Activated CD8-positive, alpha-beta memory T cell treated with anti-CD3 and anti-CD28 coated beads, Interleukin-2, amount 10 ng/mL, durations not matched to agents 7 days and 5 days (primary cell): Measurements from ENCODE around the gene B3GNT5. TPM values are rescaled to one million over a fixed set of nuclear protein-coding genes. Genes with fewer than 3 reads are reported as not detected.

Source experiments
- ATAC-seq: fragments of 150-1000 bp; cut with Tn5 transposase; one replicate; pipeline ENCODE4 v1.10.0; 2021; ENCODE audit warnings: moderate library complexity
- CTCF ChIA-PET: fragments of 350-600 bp; sonication (Branson Sonifier 250); formaldehyde crosslinking; loops from one replicate; lab custom pipeline; 2021; ENCODE audit warnings: antibody characterized with exemption; lab: Charles Lee
- DNase-seq: peaks from one replicate; pipeline ENCODE4 v3.0.0-alpha.2; 2020
- H3K27ac Mint-ChIP-seq: one replicate; pipeline ENCODE4 v1.8.0; 2021; ENCODE audit warnings: mild to moderate bottlenecking, mixed read lengths
- H3K27me3 Mint-ChIP-seq: one replicate; pipeline ENCODE4 v1.8.0; 2021; ENCODE audit warnings: mixed read lengths
- H3K36me3 Mint-ChIP-seq: one replicate; pipeline ENCODE4 v1.8.0; 2021; ENCODE audit warnings: mild to moderate bottlenecking, mixed read lengths
- H3K4me1 Mint-ChIP-seq: one replicate; pipeline ENCODE4 v1.8.0; 2021; ENCODE audit warnings: mixed read lengths
- H3K4me3 Mint-ChIP-seq: one replicate; pipeline ENCODE4 v1.8.0; 2021; ENCODE audit warnings: mild to moderate bottlenecking, moderate library complexity, mixed read lengths
- H3K9me3 Mint-ChIP-seq: one replicate; pipeline ENCODE4 v1.8.0; 2022; ENCODE audit warnings: low read depth, mixed read lengths
- total RNA-seq, 2 experiments: library from RNA; stranded (reverse); gene quantifications; one replicate each; pipeline ENCODE4 v1.2.3, GENCODE V29; 2021

Gene B3GNT5
- total RNA-seq, 2 experiments from 2014 or later = 0.26 to 1.3 TPM

- Mint-ChIP-seq H3K4me1 (no peaks in the 10 kb centered on the region), H3K27me3 (no peaks in the 10 kb centered on the region), H3K27ac (no peak overlapping the region), H3K9me3 (peaks cover 14% of the 10 kb centered on the region), H3K4me3 (no peak overlapping the region), H3K36me3 (peaks cover 23% of the 10 kb centered on the region)
- CTCF ChIA-PET = no interaction called here
- DNase-seq (no peak), ATAC-seq (no peak)
Observed at GRCh38 chr3:183244981-183245476, 8.0 kb upstream of the B3GNT5 start.

DNA sequence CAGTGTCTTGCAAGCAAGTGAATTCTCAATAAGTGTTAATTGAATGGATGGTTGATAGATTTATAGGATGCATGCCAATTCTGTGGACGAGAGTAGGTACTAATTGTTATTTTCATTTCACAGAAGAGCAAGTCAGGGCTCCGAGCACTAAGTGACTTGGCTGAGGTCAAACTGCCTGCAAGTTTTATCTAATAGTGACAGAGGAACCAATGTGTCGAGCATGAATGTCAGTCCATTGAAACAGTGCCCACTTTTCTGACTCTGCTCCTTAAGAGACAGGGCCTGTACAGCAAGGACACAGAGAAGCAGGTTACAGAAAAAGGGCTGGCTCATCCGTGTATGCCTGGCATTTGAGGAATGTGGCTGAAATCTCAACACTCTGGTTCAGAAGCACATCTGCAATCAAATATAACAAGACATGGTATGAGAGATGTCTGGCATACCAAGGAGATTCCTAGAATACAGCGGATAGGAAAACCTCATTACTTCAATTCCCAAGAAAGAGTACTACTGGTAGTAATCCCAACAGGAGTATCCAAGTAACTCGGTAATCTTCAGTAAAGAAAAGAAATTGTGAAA lies 6.0 kb upstream of the B3GNT5 start:
- no peak for ATAC-seq
- Mint-ChIP-seq H3K4me3 (no peak overlapping the region), H3K27me3 (no peaks in the 10 kb centered on the region), H3K36me3 (peaks cover 9% of the 10 kb centered on the region), H3K4me1 (no peaks in the 10 kb centered on the region), H3K27ac (no peak overlapping the region), H3K9me3 (peaks cover 3% of the 10 kb centered on the region)
- no peak for DNase-seq
- CTCF ChIA-PET = no interaction called here

- peaks cover 6% of the 10 kb centered on the region for H3K27me3 Mint-ChIP-seq
- DNase-seq (no peak), ATAC-seq (no peak)
- H3K27ac Mint-ChIP-seq = no peak overlapping the region
- no peaks in the 10 kb centered on the region for H3K36me3 Mint-ChIP-seq
- H3K4me3 Mint-ChIP-seq = no peak overlapping the region
- CTCF ChIA-PET = no interaction called here
- H3K9me3 Mint-ChIP-seq = no peaks in the 10 kb centered on the region
- H3K4me1 Mint-ChIP-seq = peaks cover 3% of the 10 kb centered on the region
Observed at GRCh38 chr3:183249006-183249718, 3.9 kb upstream of the B3GNT5 start.

GRCh38 chr3:183252118-183252782 lies 803 bp upstream of the B3GNT5 start:
- Mint-ChIP-seq H3K27ac (no peak overlapping the region), H3K27me3 (peaks cover 30% of the 10 kb centered on the region), H3K9me3 (no peaks in the 10 kb centered on the region), H3K36me3 (peaks cover 5% of the 10 kb centered on the region), H3K4me1 (peaks cover 8% of the 10 kb centered on the region), H3K4me3 (no peak overlapping the region)
- DNase-seq = no peak
- ATAC-seq = no peak
- CTCF ChIA-PET = interaction anchor here (1.2 to 2.3 kb wide), 3 partner anchors 50 to 130 kb away, joined by 3 to 9 read pairs (median 4); no protein-coding TSS in a partner anchor

- Mint-ChIP-seq H3K36me3 (peaks cover 5% of the 10 kb centered on the region), H3K9me3 (no peaks in the 10 kb centered on the region), H3K4me1 (peaks cover 8% of the 10 kb centered on the region), H3K4me3 (peak overlapping the region; percentile 64), H3K27ac (no peak overlapping the region), H3K27me3 (peaks cover 36% of the 10 kb centered on the region)
- DNase-seq (no peak), ATAC-seq (peak; percentile 56)
- CTCF ChIA-PET = interaction anchor here (1.0 to 2.3 kb wide), 5 partner anchors 12 to 129 kb away, joined by 3 to 9 read pairs (median 4); no protein-coding TSS in a partner anchor
Observed at GRCh38 chr3:183253528-183254486, 754 bp downstream of the B3GNT5 start.

DNA sequence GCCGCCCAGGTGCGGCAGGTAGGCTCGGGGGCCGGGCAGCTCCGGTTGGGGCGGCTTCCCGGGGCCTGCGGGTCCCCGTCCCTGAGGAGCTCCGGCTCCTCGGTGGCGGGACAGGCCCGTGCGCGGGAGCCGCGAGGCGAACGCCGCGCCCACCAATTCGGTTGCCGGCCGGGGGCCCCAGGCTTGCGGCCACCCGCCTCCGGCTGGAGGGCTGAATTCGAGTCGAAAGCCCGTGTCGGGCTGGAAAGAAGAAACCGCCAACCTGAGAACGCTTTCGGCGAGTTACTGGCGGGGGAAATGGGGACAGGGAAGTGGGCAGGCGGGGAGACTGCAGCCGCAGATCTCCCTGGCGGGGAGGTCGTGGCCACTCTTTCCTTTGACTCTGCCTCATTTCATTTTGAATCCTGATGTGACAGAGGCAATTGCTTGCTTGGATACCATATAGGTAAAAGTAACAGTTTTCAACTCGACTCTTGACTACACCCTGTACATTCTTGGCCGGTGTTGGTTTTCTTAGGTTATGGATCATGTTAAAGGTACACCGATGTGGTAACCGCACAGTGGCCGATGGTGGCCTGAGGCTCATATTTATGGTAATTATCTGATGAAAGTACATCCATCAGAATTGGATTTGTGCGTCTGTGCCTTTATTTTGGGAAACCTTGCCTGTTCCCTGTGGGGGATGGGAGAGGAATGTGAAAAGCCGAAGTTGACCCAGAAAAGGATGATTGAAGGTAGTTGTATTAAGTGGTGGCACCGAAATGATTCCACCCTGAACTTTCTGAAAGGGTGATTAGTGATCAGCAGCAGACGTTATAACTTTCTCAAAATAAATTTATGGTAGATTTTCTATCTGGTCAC lies 1.7 kb downstream of the B3GNT5 start:
- Mint-ChIP-seq H3K4me1 (peaks cover 8% of the 10 kb centered on the region), H3K4me3 (peak overlapping the region; percentile 45), H3K27ac (no peak overlapping the region), H3K36me3 (peaks cover 5% of the 10 kb centered on the region), H3K27me3 (peaks cover 36% of the 10 kb centered on the region), H3K9me3 (no peaks in the 10 kb centered on the region)
- peak; percentile 42 for ATAC-seq
- CTCF ChIA-PET = interaction anchor here (1.0 to 1.7 kb wide), 3 partner anchors 11 to 70 kb away, joined by 3 to 4 read pairs (median 4); no protein-coding TSS in a partner anchor
- DNase-seq = no peak

- no peaks in the 10 kb centered on the region for H3K9me3 Mint-ChIP-seq
- CTCF ChIA-PET = interaction anchor here (1.0 kb wide), 2 partner anchors 11 to 127 kb away, joined by 3 read pairs; no protein-coding TSS in a partner anchor
- ATAC-seq = no peak
Observed at GRCh38 chr3:183255348-183255730, 2.3 kb downstream of the B3GNT5 start.

DNA sequence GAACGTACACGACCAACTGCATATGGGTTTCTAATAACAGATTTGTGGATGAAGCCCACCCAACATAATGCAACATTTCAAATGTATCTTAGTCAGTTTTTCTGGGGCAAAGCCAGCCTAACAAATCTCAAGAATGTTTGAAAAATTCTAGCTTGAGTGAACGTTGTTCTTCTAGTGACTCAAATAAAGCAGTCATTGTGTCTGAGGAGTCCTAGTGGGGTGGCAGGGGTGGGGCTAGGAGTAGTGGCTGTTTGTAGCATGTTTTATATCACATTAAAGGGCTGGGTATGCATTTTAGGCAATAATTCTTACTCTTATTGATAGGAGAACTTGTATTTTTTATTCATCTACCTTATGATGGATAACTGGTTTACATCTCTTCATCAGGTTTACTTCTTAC lies 6.0 kb downstream of the B3GNT5 start:
- ATAC-seq = no peak
- Mint-ChIP-seq H3K4me3 (no peak overlapping the region), H3K9me3 (no peaks in the 10 kb centered on the region), H3K36me3 (peaks cover 5% of the 10 kb centered on the region), H3K27ac (no peak overlapping the region), H3K4me1 (peaks cover 4% of the 10 kb centered on the region), H3K27me3 (peaks cover 30% of the 10 kb centered on the region)
- no peak for DNase-seq
- CTCF ChIA-PET = interaction anchor here (0.6 to 1.7 kb wide), 2 partner anchors 123 to 1533 kb away, joined by 4 to 5 read pairs; no protein-coding TSS in a partner anchor

More at GRCh38 chr3:183255348-183255730, 2.3 kb downstream of the B3GNT5 start:
- Mint-ChIP-seq H3K36me3 (peaks cover 5% of the 10 kb centered on the region), H3K27ac (no peak overlapping the region), H3K27me3 (peaks cover 36% of the 10 kb centered on the region), H3K4me3 (no peak overlapping the region), H3K4me1 (peaks cover 8% of the 10 kb centered on the region)
- no peak for DNase-seq

- Mint-ChIP-seq H3K36me3 (peaks cover 4% of the 10 kb centered on the region), H3K4me1 (peaks cover 4% of the 10 kb centered on the region), H3K27ac (no peak overlapping the region), H3K9me3 (no peaks in the 10 kb centered on the region), H3K4me3 (no peak overlapping the region), H3K27me3 (peaks cover 29% of the 10 kb centered on the region)
- no peak for DNase-seq
- no peak for ATAC-seq
- CTCF ChIA-PET = no interaction called here
Observed at GRCh38 chr3:183259621-183260020, 6.6 kb downstream of the B3GNT5 start.

GRCh38 chr3:183260167-183260904 lies 7.3 kb downstream of the B3GNT5 start:
- ATAC-seq (no peak), DNase-seq (no peak)
- Mint-ChIP-seq H3K27me3 (peaks cover 22% of the 10 kb centered on the region), H3K4me1 (no peaks in the 10 kb centered on the region), H3K27ac (no peak overlapping the region), H3K9me3 (no peaks in the 10 kb centered on the region), H3K36me3 (no peaks in the 10 kb centered on the region), H3K4me3 (no peak overlapping the region)
- CTCF ChIA-PET = no interaction called here

GRCh38 chr3:183261151-183261724 lies 8.2 kb downstream of the B3GNT5 start:
- H3K4me1 Mint-ChIP-seq = no peaks in the 10 kb centered on the region
- no peaks in the 10 kb centered on the region for H3K9me3 Mint-ChIP-seq
- H3K27me3 Mint-ChIP-seq = peaks cover 14% of the 10 kb centered on the region
- no peaks in the 10 kb centered on the region for H3K36me3 Mint-ChIP-seq
- H3K4me3 Mint-ChIP-seq = no peak overlapping the region
- H3K27ac Mint-ChIP-seq = no peak overlapping the region
- CTCF ChIA-PET = no interaction called here
- no peak for DNase-seq
- ATAC-seq = no peak
